Stomach (tissue), 4 donors: Measurements from ENCODE around the gene AKAP8L.

Source experiments
- POLR2A ChIP-seq, 4 donors: fragments of 450-650 bp; IDR thresholded peaks; one replicate each; pipeline ENCODE4 v1.6.1; 2016; ENCODE audit warnings: antibody characterized with exemption in 4 of 4, control low read depth in 2 of 4, mild to moderate bottlenecking in 1 of 4, moderate library complexity in 1 of 4
- POLR2AphosphoS5 ChIP-seq, 3 donors: sonication (generic); formaldehyde crosslinking; IDR thresholded peaks; one replicate each; pipeline ENCODE4 v1.6.1; 2016; ENCODE audit warnings: antibody characterized with exemption in 3 of 3

- TF ChIP-seq POLR2A (IDR thresholded peaks at IDR 0.05) (no peak), POLR2AphosphoS5 (IDR thresholded peaks at IDR 0.05) (no peak)
These were observed 27.1 kb upstream of the AKAP8L start for GRCh38 chr19:15445807-15446376.
